ENCODE data around the gene MATN4.

GRCh38 chr20:45341579-45341938 lies 33.5 kb upstream of the MATN4 start:
- TF ChIP-seq CTCF (IDR thresholded peaks at IDR 0.05 in 2 of 3, conservative IDR thresholded peaks at IDR 0.05 in 1 of 3; ENCODE audit: borderline replicate concordance in 1 of 3, insufficient read depth in 1 of 3, low read depth in 2 of 3, low read length in 2 of 3) (no peak), YY1 (IDR thresholded peaks at IDR 0.05; ENCODE audit: extremely low read depth, insufficient replicate concordance, low read depth, low read length) (no peak), POLR2A (IDR thresholded peaks at IDR 0.05; ENCODE audit: borderline replicate concordance, extremely low read depth, insufficient read depth, insufficient read length) (no peak), EZH2phosphoT487 (IDR thresholded peaks at IDR 0.05; ENCODE audit: borderline replicate concordance) (no peak), SP1 (IDR thresholded peaks at IDR 0.05; ENCODE audit: low read depth) (no peak), CBX3 (IDR thresholded peaks at IDR 0.05; ENCODE audit: low read depth) (no peak), REST (IDR thresholded peaks at IDR 0.05; ENCODE audit: low read depth) (no peak), EZH2 (IDR thresholded peaks at IDR 0.05) (no peak), CEBPB (IDR thresholded peaks at IDR 0.05; ENCODE audit: low read depth) (no peak), SRF (IDR thresholded peaks at IDR 0.05; ENCODE audit: low read depth) (no peak), RAD21 (IDR thresholded peaks at IDR 0.05; ENCODE audit: low read depth) (no peak)
- TF ChIP-seq, protein P1, sequence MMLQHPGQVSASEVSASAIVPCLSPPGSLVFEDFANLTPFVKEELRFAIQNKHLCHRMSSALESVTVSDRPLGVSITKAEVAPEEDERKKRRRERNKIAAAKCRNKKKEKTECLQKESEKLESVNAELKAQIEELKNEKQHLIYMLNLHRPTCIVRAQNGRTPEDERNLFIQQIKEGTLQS (IDR thresholded peaks at IDR 0.05): no peak
- TF ChIP-seq, protein P2, sequence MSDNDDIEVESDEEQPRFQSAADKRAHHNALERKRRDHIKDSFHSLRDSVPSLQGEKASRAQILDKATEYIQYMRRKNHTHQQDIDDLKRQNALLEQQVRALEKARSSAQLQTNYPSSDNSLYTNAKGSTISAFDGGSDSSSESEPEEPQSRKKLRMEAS (IDR thresholded peaks at IDR 0.05): no peak
